Keratinocyte (primary cell): ENCODE data around the gene MYL7.

Source experiments
- EZH2 ChIP-seq: IDR thresholded peaks from one replicate; pipeline ENCODE4 v1.6.1; 2012; ENCODE audit warnings: inconsistent platforms, mild to moderate bottlenecking, low read length, moderate library complexity
- TF ChIP-seq, protein P1 (sequence below), 3 experiments: IDR thresholded peaks in 1 of 3; conservative IDR thresholded peaks in 1 of 3; optimal IDR thresholded peaks in 1 of 3; 2 replicates in 2 of 3; 3 replicates in 1 of 3; pipeline versions ENCODE3 to v1.5.1; 2011; ENCODE audit warnings: low read length in 3 of 3, mild to moderate bottlenecking in 3 of 3, moderate library complexity in 2 of 3, control low read depth in 1 of 3, inconsistent platforms in 1 of 3; ENCODE audit not compliant: insufficient read depth in 2 of 3; ENCODE audit errors: extremely low read depth in 1 of 3

DNA sequence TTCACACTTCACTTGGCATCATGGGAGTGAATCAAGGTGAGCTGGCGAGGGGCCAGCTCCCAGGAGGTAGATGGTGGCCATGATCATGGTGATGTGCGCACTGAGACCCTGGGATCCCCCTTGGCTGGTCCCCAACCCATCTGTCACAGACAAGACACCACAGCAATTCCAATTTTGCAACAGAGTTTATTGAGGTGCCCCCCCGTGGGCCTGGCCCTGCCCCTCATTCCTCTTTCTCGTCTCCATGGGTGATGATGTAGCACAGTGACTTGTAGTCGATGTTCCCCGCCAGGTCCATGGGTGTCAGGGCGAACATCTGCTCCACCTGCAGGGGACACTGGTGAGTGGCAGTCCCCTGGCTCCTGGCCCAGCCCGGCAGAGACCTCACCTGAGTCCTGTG lies 2.4 kb downstream of the MYL7 start:
- TF ChIP-seq, protein P1, sequence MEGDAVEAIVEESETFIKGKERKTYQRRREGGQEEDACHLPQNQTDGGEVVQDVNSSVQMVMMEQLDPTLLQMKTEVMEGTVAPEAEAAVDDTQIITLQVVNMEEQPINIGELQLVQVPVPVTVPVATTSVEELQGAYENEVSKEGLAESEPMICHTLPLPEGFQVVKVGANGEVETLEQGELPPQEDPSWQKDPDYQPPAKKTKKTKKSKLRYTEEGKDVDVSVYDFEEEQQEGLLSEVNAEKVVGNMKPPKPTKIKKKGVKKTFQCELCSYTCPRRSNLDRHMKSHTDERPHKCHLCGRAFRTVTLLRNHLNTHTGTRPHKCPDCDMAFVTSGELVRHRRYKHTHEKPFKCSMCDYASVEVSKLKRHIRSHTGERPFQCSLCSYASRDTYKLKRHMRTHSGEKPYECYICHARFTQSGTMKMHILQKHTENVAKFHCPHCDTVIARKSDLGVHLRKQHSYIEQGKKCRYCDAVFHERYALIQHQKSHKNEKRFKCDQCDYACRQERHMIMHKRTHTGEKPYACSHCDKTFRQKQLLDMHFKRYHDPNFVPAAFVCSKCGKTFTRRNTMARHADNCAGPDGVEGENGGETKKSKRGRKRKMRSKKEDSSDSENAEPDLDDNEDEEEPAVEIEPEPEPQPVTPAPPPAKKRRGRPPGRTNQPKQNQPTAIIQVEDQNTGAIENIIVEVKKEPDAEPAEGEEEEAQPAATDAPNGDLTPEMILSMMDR (optimal IDR thresholded peaks at IDR 0.05 in 1 of 3, IDR thresholded peaks at IDR 0.05 in 1 of 3, conservative IDR thresholded peaks at IDR 0.05 in 1 of 3; ENCODE audit: extremely low read depth in 1 of 3, insufficient read depth in 2 of 3, low read length in 3 of 3), result no peak
- no peak for TF ChIP-seq EZH2
